ENCODE results near the gene JAML.
A peak's percentile ranks its signal among the peaks of the same experiment; 100 is the strongest.

Gene JAML

GRCh38 chr11:118224511-118225188, at the start of gene JAML:
TSS of gene JAML (minus strand) at chr11:118225011. CDS start at chr11:118214866, 10,145 bp downstream.
- Histone ChIP-seq H3K27ac (ENCODE audit: low read depth, low read length) (no peak within 1 kb of the TSS), H3K9me3 (ENCODE audit: low read length) (no peaks in the 10 kb centered on the region), H3K4me3 (ENCODE audit: low read depth in 1 of 2, low read length in 2 of 2) (no peak within 1 kb of the TSS), H3K36me3 (ENCODE audit: insufficient read depth, low read length) (no peaks in the 10 kb centered on the region), H3K27me3 (ENCODE audit: control insufficient read depth in 1 of 2, insufficient read depth in 2 of 2, low read length in 2 of 2) (no peaks in the 10 kb centered on the region), H3K9ac (ENCODE audit: low read length) (no peak within 1 kb of the TSS), H3K4me1 (ENCODE audit: insufficient read depth, low read length) (no peaks in the 10 kb centered on the region)

GRCh38 chr11:118274186-118274585, 49.4 kb upstream of the JAML start:
- H3K27ac ChIP-seq (ENCODE audit: low read depth, low read length), result no peak overlapping the region
- H3K9ac ChIP-seq (ENCODE audit: low read length), result no peak overlapping the region
- peaks cover 0 to 9% of the 10 kb centered on the region in 2 donors for H3K27me3 ChIP-seq (ENCODE audit: control insufficient read depth in 1 of 2, insufficient read depth in 2 of 2, low read length in 2 of 2)
- no peaks in the 10 kb centered on the region for H3K4me1 ChIP-seq (ENCODE audit: insufficient read depth, low read length)
- H3K9me3 ChIP-seq (ENCODE audit: low read length), result no peaks in the 10 kb centered on the region
- no peak overlapping the region for H3K4me3 ChIP-seq (ENCODE audit: low read depth in 1 of 2, low read length in 2 of 2)
- H3K36me3 ChIP-seq (ENCODE audit: insufficient read depth, low read length), result no peaks in the 10 kb centered on the region

GRCh38 chr11:118272001-118272400, 47.2 kb upstream of the JAML start:
- Histone ChIP-seq H3K4me1 (ENCODE audit: insufficient read depth, low read length) (no peaks in the 10 kb centered on the region), H3K9me3 (ENCODE audit: low read length) (no peaks in the 10 kb centered on the region), H3K27me3 (ENCODE audit: control insufficient read depth in 1 of 2, insufficient read depth in 2 of 2, low read length in 2 of 2) (peaks cover 0 to 11% of the 10 kb centered on the region in 2 donors), H3K4me3 (ENCODE audit: low read depth in 1 of 2, low read length in 2 of 2) (no peak overlapping the region), H3K36me3 (ENCODE audit: insufficient read depth, low read length) (no peaks in the 10 kb centered on the region), H3K27ac (ENCODE audit: low read depth, low read length) (no peak overlapping the region), H3K9ac (ENCODE audit: low read length) (no peak overlapping the region)

GRCh38 chr11:118267486-118267885, 42.7 kb upstream of the JAML start:
- H3K9me3 ChIP-seq (ENCODE audit: low read length), result no peaks in the 10 kb centered on the region
- peaks cover 12 to 17% of the 10 kb centered on the region in 2 donors for H3K27me3 ChIP-seq (ENCODE audit: control insufficient read depth in 1 of 2, insufficient read depth in 2 of 2, low read length in 2 of 2)
- no peaks in the 10 kb centered on the region for H3K36me3 ChIP-seq (ENCODE audit: insufficient read depth, low read length)

GRCh38 chr11:118265954-118266353, 41.1 kb upstream of the JAML start:
- Histone ChIP-seq H3K4me3 (ENCODE audit: low read depth in 1 of 2, low read length in 2 of 2) (no peak overlapping the region), H3K27ac (ENCODE audit: low read depth, low read length) (no peak overlapping the region), H3K36me3 (ENCODE audit: insufficient read depth, low read length) (no peaks in the 10 kb centered on the region), H3K9ac (ENCODE audit: low read length) (no peak overlapping the region), H3K27me3 (ENCODE audit: control insufficient read depth in 1 of 2, insufficient read depth in 2 of 2, low read length in 2 of 2) (peaks cover 19 to 22% of the 10 kb centered on the region in 2 donors), H3K4me1 (ENCODE audit: insufficient read depth, low read length) (no peaks in the 10 kb centered on the region), H3K9me3 (ENCODE audit: low read length) (no peaks in the 10 kb centered on the region)

More at GRCh38 chr11:118267486-118267885, 42.7 kb upstream of the JAML start:
- H3K27ac ChIP-seq (ENCODE audit: low read depth, low read length), result no peak overlapping the region
- H3K4me3 ChIP-seq (ENCODE audit: low read depth in 1 of 2, low read length in 2 of 2), result no peak overlapping the region
- H3K4me1 ChIP-seq (ENCODE audit: insufficient read depth, low read length), result no peaks in the 10 kb centered on the region
- H3K9ac ChIP-seq (ENCODE audit: low read length), result no peak overlapping the region

- Histone ChIP-seq H3K9me3 (ENCODE audit: low read length) (no peaks in the 10 kb centered on the region), H3K9ac (ENCODE audit: low read length) (no peak overlapping the region), H3K27ac (ENCODE audit: low read depth, low read length) (no peak overlapping the region), H3K27me3 (ENCODE audit: control insufficient read depth in 1 of 2, insufficient read depth in 2 of 2, low read length in 2 of 2) (peaks cover 22 to 26% of the 10 kb centered on the region in 2 donors), H3K36me3 (ENCODE audit: insufficient read depth, low read length) (no peaks in the 10 kb centered on the region), H3K4me3 (ENCODE audit: low read depth in 1 of 2, low read length in 2 of 2) (peak overlapping the region in 1 of 2 donors; percentile 25), H3K4me1 (ENCODE audit: insufficient read depth, low read length) (no peaks in the 10 kb centered on the region)
Observed at GRCh38 chr11:118264569-118265465, 40.0 kb upstream of the JAML start.

- Histone ChIP-seq H3K36me3 (ENCODE audit: insufficient read depth, low read length) (no peaks in the 10 kb centered on the region), H3K27me3 (ENCODE audit: control insufficient read depth in 1 of 2, insufficient read depth in 2 of 2, low read length in 2 of 2) (peaks cover 22 to 26% of the 10 kb centered on the region in 2 donors), H3K9ac (ENCODE audit: low read length) (no peak within 1 kb of the TSS), H3K4me1 (ENCODE audit: insufficient read depth, low read length) (no peaks in the 10 kb centered on the region), H3K27ac (ENCODE audit: low read depth, low read length) (no peak within 1 kb of the TSS), H3K9me3 (ENCODE audit: low read length) (no peaks in the 10 kb centered on the region), H3K4me3 (ENCODE audit: low read depth in 1 of 2, low read length in 2 of 2) (peak within 1 kb of the TSS in 1 of 2 donors; percentile 25)
Observed at GRCh38 chr11:118263695-118264568, 39.1 kb upstream of the JAML start, which contains the start of gene MPZL2. TSS of gene MPZL2 (minus strand) at chr11:118264297. CDS start at chr11:118264153, 144 bp downstream.

GRCh38 chr11:118263112-118263511, 38.3 kb upstream of the JAML start:
- Histone ChIP-seq H3K36me3 (ENCODE audit: insufficient read depth, low read length) (no peaks in the 10 kb centered on the region), H3K4me1 (ENCODE audit: insufficient read depth, low read length) (no peaks in the 10 kb centered on the region), H3K9me3 (ENCODE audit: low read length) (no peaks in the 10 kb centered on the region), H3K27me3 (ENCODE audit: control insufficient read depth in 1 of 2, insufficient read depth in 2 of 2, low read length in 2 of 2) (peaks cover 22 to 26% of the 10 kb centered on the region in 2 donors), H3K27ac (ENCODE audit: low read depth, low read length) (no peak overlapping the region), H3K9ac (ENCODE audit: low read length) (no peak overlapping the region), H3K4me3 (ENCODE audit: low read depth in 1 of 2, low read length in 2 of 2) (no peak overlapping the region)

GRCh38 chr11:118260353-118260752, 35.5 kb upstream of the JAML start:
- no peaks in the 10 kb centered on the region for H3K4me1 ChIP-seq (ENCODE audit: insufficient read depth, low read length)
- H3K27me3 ChIP-seq (ENCODE audit: control insufficient read depth in 1 of 2, insufficient read depth in 2 of 2, low read length in 2 of 2), result peaks cover 18 to 22% of the 10 kb centered on the region in 2 donors

GRCh38 chr11:118259138-118259537, 34.3 kb upstream of the JAML start:
- no peaks in the 10 kb centered on the region for H3K9me3 ChIP-seq (ENCODE audit: low read length)
- H3K4me3 ChIP-seq (ENCODE audit: low read depth in 1 of 2, low read length in 2 of 2), result no peak overlapping the region
- no peaks in the 10 kb centered on the region for H3K4me1 ChIP-seq (ENCODE audit: insufficient read depth, low read length)
- H3K27ac ChIP-seq (ENCODE audit: low read depth, low read length), result no peak overlapping the region
- no peak overlapping the region for H3K9ac ChIP-seq (ENCODE audit: low read length)
- no peaks in the 10 kb centered on the region for H3K36me3 ChIP-seq (ENCODE audit: insufficient read depth, low read length)
- H3K27me3 ChIP-seq (ENCODE audit: control insufficient read depth in 1 of 2, insufficient read depth in 2 of 2, low read length in 2 of 2), result peaks cover 15 to 18% of the 10 kb centered on the region in 2 donors

More at GRCh38 chr11:118260353-118260752, 35.5 kb upstream of the JAML start:
- Histone ChIP-seq H3K36me3 (ENCODE audit: insufficient read depth, low read length) (no peaks in the 10 kb centered on the region), H3K27ac (ENCODE audit: low read depth, low read length) (no peak overlapping the region), H3K4me3 (ENCODE audit: low read depth in 1 of 2, low read length in 2 of 2) (no peak overlapping the region), H3K9ac (ENCODE audit: low read length) (no peak overlapping the region), H3K9me3 (ENCODE audit: low read length) (no peaks in the 10 kb centered on the region)

GRCh38 chr11:118258410-118258809, 33.6 kb upstream of the JAML start:
- Histone ChIP-seq H3K4me3 (ENCODE audit: low read depth in 1 of 2, low read length in 2 of 2) (no peak overlapping the region), H3K27me3 (ENCODE audit: control insufficient read depth in 1 of 2, insufficient read depth in 2 of 2, low read length in 2 of 2) (peaks cover 8 to 18% of the 10 kb centered on the region in 2 donors), H3K9ac (ENCODE audit: low read length) (no peak overlapping the region)

More at GRCh38 chr11:118258410-118258809, 33.6 kb upstream of the JAML start:
- no peak overlapping the region for H3K27ac ChIP-seq (ENCODE audit: low read depth, low read length)
- no peaks in the 10 kb centered on the region for H3K36me3 ChIP-seq (ENCODE audit: insufficient read depth, low read length)
- H3K9me3 ChIP-seq (ENCODE audit: low read length), result no peaks in the 10 kb centered on the region
- no peaks in the 10 kb centered on the region for H3K4me1 ChIP-seq (ENCODE audit: insufficient read depth, low read length)

Measured in muscle layer of colon (tissue), 2 donors.